ENCODE results near the gene ODAD3. TPM values are rescaled to one million over a fixed set of nuclear protein-coding genes. Genes with fewer than 3 reads are reported as not detected.

Gene ODAD3
- total and polyA plus RNA-seq, 2 experiments from 2014 or later, result 0.44 to 0.54 TPM

DNA sequence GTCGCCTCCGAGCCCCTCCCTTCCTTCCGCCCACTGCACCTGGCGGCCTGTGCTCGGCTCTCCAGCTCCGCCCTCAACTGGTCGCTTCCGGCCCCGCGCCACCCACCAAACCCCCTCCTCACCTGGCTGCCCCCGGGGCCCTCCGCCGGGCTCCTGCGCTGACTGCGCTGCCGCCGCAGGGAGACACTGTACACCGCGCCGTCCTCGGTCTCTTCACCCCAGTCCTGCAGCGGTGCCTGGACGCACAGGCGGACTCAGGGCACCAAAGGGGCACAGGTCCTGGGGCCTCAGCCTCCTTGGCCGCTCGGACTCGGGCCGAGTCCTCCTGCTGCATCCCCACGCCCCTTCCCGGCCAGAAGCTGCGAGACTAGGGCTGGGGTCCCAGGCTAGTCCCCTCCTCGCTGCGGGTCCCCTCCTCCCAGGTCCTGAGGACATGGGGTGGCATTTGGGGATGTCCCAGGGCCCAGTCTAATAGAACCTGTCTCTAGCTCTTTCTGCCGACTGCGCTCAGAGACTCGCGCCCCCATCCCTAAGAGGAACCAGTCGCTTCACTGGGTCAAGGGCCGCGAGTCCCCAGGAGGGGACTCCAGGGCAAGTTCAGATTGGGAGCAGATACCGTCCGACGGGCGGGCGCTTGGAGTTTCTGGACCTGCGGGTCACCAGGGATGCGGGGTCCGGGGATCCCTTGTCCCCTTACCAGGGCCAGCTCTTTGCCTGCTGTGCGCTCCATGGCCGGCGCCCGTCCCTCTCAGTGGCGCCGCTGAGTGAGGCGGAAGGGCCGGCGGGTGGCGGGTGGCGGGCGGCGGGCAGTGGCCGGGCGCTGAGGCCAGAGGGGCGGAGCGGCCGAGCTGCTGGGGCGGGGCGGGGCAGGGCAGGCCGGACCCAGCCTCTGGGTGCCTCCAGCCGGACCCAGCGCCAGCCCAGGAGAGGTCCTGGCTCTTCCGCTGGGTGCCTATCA lies 16.1 kb downstream of the ODAD3 start, which contains the start of gene RGL3:
Gene RGL3 (minus strand): TSS at position 766 of the 958 bp plus-strand sequence. CDS start 36 bp downstream, at position 730.
- in situ Hi-C loops (cut with MboI), result no loop called here

GRCh38 chr19:11418094-11418548 lies 16.8 kb downstream of the ODAD3 start:
- Histone ChIP-seq H2AFZ (peak overlapping the region; percentile 57; the same call in 1 of the 2 replicates), H3K4me1 (ENCODE audit: insufficient read depth) (no peaks in the 10 kb centered on the region), H3K27ac (no peak overlapping the region), H3K4me2 (ENCODE audit: unreplicated experiment) (no peak overlapping the region), H3K4me3 (no peak overlapping the region; the same call in 1 of the 2 replicates), H3K79me2 (ENCODE audit: insufficient read depth) (no peaks in the 10 kb centered on the region), H4K20me1 (ENCODE audit: insufficient read depth) (no peaks in the 10 kb centered on the region), H3K9me3 (ENCODE audit: low read depth) (no peaks in the 10 kb centered on the region), H3K36me3 (ENCODE audit: low read depth) (no peaks in the 10 kb centered on the region), H3K27me3 (replicated peaks; ENCODE audit: insufficient read depth) (no peaks in the 10 kb centered on the region; the same call in 1 of the 2 replicates), H3K9me2 (ENCODE audit: insufficient read depth) (no peaks in the 10 kb centered on the region), H3K9ac (no peak overlapping the region), H3F3A (ENCODE audit: insufficient read depth) (no peaks in the 10 kb centered on the region)
- in situ Hi-C loops (cut with MboI), result no loop called here
- DNase-seq, result no peak
- TF ChIP-seq EZH2phosphoT487 (IDR thresholded peaks at IDR 0.05; ENCODE audit: insufficient read depth, low read depth) (no peak), EZH2 (IDR thresholded peaks at IDR 0.05; ENCODE audit: insufficient read depth, poor library complexity, severe bottlenecking) (no peak)
- 7 to 9% methylated on average over 9 to 16 of the region's 16 CpGs for WGBS, 2 experiments (ENCODE audit: low coverage in 1 of 2, low lambda C conversion rate in 2 of 2, missing lambda C conversion rate in 2 of 2)

More for the DNA sequence above, 16.1 kb downstream of the ODAD3 start, which contains the start of gene RGL3:
- DNase-seq, result peak; percentile 47
- Histone ChIP-seq H3K9me2 (ENCODE audit: insufficient read depth) (no peaks in the 10 kb centered on the region), H4K20me1 (ENCODE audit: insufficient read depth) (no peaks in the 10 kb centered on the region), H3K27me3 (replicated peaks; ENCODE audit: insufficient read depth) (no peaks in the 10 kb centered on the region; the same call in 1 of the 2 replicates), H3K4me3 (peak within 1 kb of the TSS; percentile 45), H3K4me2 (ENCODE audit: unreplicated experiment) (peak within 1 kb of the TSS; percentile 16), H3K4me1 (ENCODE audit: insufficient read depth) (no peaks in the 10 kb centered on the region), H3K36me3 (ENCODE audit: low read depth) (no peaks in the 10 kb centered on the region), H3K27ac (no peak within 1 kb of the TSS), H3K79me2 (ENCODE audit: insufficient read depth) (no peaks in the 10 kb centered on the region), H3K9me3 (ENCODE audit: low read depth) (no peaks in the 10 kb centered on the region), H2AFZ (peak within 1 kb of the TSS; percentile 57), H3K9ac (0 out of 2 replicates have a peak within 1 kb of the TSS, but pooled peaks have one; percentile 5), H3F3A (ENCODE audit: insufficient read depth) (no peaks in the 10 kb centered on the region)
- no peak for TF ChIP-seq EZH2 (IDR thresholded peaks at IDR 0.05; ENCODE audit: insufficient read depth, poor library complexity, severe bottlenecking)
- TF ChIP-seq EZH2phosphoT487 (IDR thresholded peaks at IDR 0.05; ENCODE audit: insufficient read depth, low read depth), result no peak
- 5% methylated on average over 43 to 60 of the region's 72 CpGs for WGBS, 2 experiments (ENCODE audit: low coverage in 1 of 2, low lambda C conversion rate in 2 of 2, missing lambda C conversion rate in 2 of 2)

- Histone ChIP-seq H3K9ac (no peak overlapping the region), H3K9me3 (ENCODE audit: low read depth) (no peaks in the 10 kb centered on the region), H3K27me3 (replicated peaks; ENCODE audit: insufficient read depth) (no peaks in the 10 kb centered on the region; the same call in 1 of the 2 replicates), H2AFZ (no peak overlapping the region), H3K36me3 (ENCODE audit: low read depth) (no peaks in the 10 kb centered on the region), H4K20me1 (ENCODE audit: insufficient read depth) (no peaks in the 10 kb centered on the region), H3F3A (ENCODE audit: insufficient read depth) (no peaks in the 10 kb centered on the region), H3K4me2 (ENCODE audit: unreplicated experiment) (no peak overlapping the region), H3K27ac (no peak overlapping the region), H3K4me1 (ENCODE audit: insufficient read depth) (no peaks in the 10 kb centered on the region), H3K79me2 (ENCODE audit: insufficient read depth) (no peaks in the 10 kb centered on the region), H3K9me2 (ENCODE audit: insufficient read depth) (no peaks in the 10 kb centered on the region), H3K4me3 (no peak overlapping the region)
- TF ChIP-seq EZH2phosphoT487 (IDR thresholded peaks at IDR 0.05; ENCODE audit: insufficient read depth, low read depth), result no peak
- TF ChIP-seq EZH2 (IDR thresholded peaks at IDR 0.05; ENCODE audit: insufficient read depth, poor library complexity, severe bottlenecking), result no peak
- in situ Hi-C loops (cut with MboI), result no loop called here
- 86 to 92% methylated on average over 17 of the region's 17 CpGs for WGBS, 2 experiments (ENCODE audit: low coverage in 1 of 2, low lambda C conversion rate in 2 of 2, missing lambda C conversion rate in 2 of 2)
- DNase-seq, result no peak
These were observed 18.4 kb downstream of the ODAD3 start for GRCh38 chr19:11416346-11417052.

- no peaks in the 10 kb centered on the region for H3K36me3 ChIP-seq (ENCODE audit: low read depth)
- no peak overlapping the region for H3K4me3 ChIP-seq
- no peak overlapping the region for H3K9ac ChIP-seq
- in situ Hi-C loops (cut with MboI), result no loop called here
- no peaks in the 10 kb centered on the region for H3K9me2 ChIP-seq (ENCODE audit: insufficient read depth)
- no peak overlapping the region for H2AFZ ChIP-seq
- H3K27ac ChIP-seq, result no peak overlapping the region
- no peaks in the 10 kb centered on the region for H3K4me1 ChIP-seq (ENCODE audit: insufficient read depth)
- no peaks in the 10 kb centered on the region for H4K20me1 ChIP-seq (ENCODE audit: insufficient read depth)
- no peaks in the 10 kb centered on the region for H3K79me2 ChIP-seq (ENCODE audit: insufficient read depth)
- H3K4me2 ChIP-seq (ENCODE audit: unreplicated experiment), result no peak overlapping the region
- TF ChIP-seq EZH2 (IDR thresholded peaks at IDR 0.05; ENCODE audit: insufficient read depth, poor library complexity, severe bottlenecking) (no peak), EZH2phosphoT487 (IDR thresholded peaks at IDR 0.05; ENCODE audit: insufficient read depth, low read depth) (no peak)
- no peaks in the 10 kb centered on the region; the same call in 1 of the 2 replicates for H3K27me3 ChIP-seq (replicated peaks; ENCODE audit: insufficient read depth)
- H3K9me3 ChIP-seq (ENCODE audit: low read depth), result no peaks in the 10 kb centered on the region
- no peaks in the 10 kb centered on the region for H3F3A ChIP-seq (ENCODE audit: insufficient read depth)
- WGBS, 2 experiments (ENCODE audit: low coverage in 1 of 2, low lambda C conversion rate in 2 of 2, missing lambda C conversion rate in 2 of 2), result 39 to 40% methylated on average over 2 of the region's 2 CpGs
- DNase-seq, result peak; percentile 25
These were observed 20.4 kb downstream of the ODAD3 start for GRCh38 chr19:11414544-11414943.
